Calu3 (cell line): ENCODE measurements around the gene VAV1. TPM values are rescaled to one million over a fixed set of nuclear protein-coding genes. Genes with fewer than 3 reads are reported as not detected.

ENCODE experiments used
- BruUV-seq: library from RNA; stranded (reverse); fragments of 400-500 nt; replicated peaks from 2 replicates; lab custom pipeline; 2021; lab: Mats Ljungman, UMichigan
- CTCF ChIA-PET: fragments of 300-600 bp; sonication (Branson Sonifier 250); formaldehyde crosslinking; loops from one replicate; lab custom pipeline; 2022; ENCODE audit warnings: antibody characterized with exemption; lab: Charles Lee
- DNase-seq: peaks from one replicate; pipeline ENCODE4 v3.0.0; 2022
- H3K27ac Mint-ChIP-seq: one replicate; pipeline ENCODE4 v1.8.0; 2022; ENCODE audit warnings: mixed read lengths; ENCODE audit not compliant: unreplicated experiment
- H3K27me3 Mint-ChIP-seq: one replicate; pipeline ENCODE4 v1.8.0; 2022; ENCODE audit warnings: mixed read lengths; ENCODE audit not compliant: unreplicated experiment
- H3K36me3 Mint-ChIP-seq: one replicate; pipeline ENCODE4 v1.8.0; 2022; ENCODE audit warnings: mild to moderate bottlenecking, moderate library complexity, mixed read lengths; ENCODE audit not compliant: insufficient read depth, unreplicated experiment
- H3K4me1 Mint-ChIP-seq: one replicate; pipeline ENCODE4 v1.8.0; 2022; ENCODE audit warnings: mild to moderate bottlenecking, low read depth, mixed read lengths; ENCODE audit not compliant: unreplicated experiment
- H3K4me3 Mint-ChIP-seq: one replicate; pipeline ENCODE4 v1.8.0; 2022; ENCODE audit warnings: mild to moderate bottlenecking, low read depth, moderate library complexity, mixed read lengths; ENCODE audit not compliant: unreplicated experiment
- H3K9me3 Mint-ChIP-seq: one replicate; pipeline ENCODE4 v1.8.0; 2022; ENCODE audit warnings: low read depth, mixed read lengths; ENCODE audit not compliant: unreplicated experiment
- CTCF ChIP-seq: fragments of 200-600 bp; IDR thresholded peaks from one replicate; pipeline ENCODE4 v1.8.0; 2022; ENCODE audit warnings: antibody characterized with exemption; ENCODE audit not compliant: unreplicated experiment
- intact Hi-C: fragments of 100-400 bp; cut with micrococcal nuclease; formaldehyde crosslinking; loops from one replicate; pipeline ENCODE4 v1.10.0; 2022; ENCODE audit not compliant: unreplicated experiment
- total RNA-seq: library from RNA; stranded (reverse); gene quantifications from 2 replicates; pipeline ENCODE4 v1.2.3, GENCODE V29; 2022

Gene VAV1
- total RNA-seq, 1 experiment from 2014 or later = 0.28 TPM

DNA sequence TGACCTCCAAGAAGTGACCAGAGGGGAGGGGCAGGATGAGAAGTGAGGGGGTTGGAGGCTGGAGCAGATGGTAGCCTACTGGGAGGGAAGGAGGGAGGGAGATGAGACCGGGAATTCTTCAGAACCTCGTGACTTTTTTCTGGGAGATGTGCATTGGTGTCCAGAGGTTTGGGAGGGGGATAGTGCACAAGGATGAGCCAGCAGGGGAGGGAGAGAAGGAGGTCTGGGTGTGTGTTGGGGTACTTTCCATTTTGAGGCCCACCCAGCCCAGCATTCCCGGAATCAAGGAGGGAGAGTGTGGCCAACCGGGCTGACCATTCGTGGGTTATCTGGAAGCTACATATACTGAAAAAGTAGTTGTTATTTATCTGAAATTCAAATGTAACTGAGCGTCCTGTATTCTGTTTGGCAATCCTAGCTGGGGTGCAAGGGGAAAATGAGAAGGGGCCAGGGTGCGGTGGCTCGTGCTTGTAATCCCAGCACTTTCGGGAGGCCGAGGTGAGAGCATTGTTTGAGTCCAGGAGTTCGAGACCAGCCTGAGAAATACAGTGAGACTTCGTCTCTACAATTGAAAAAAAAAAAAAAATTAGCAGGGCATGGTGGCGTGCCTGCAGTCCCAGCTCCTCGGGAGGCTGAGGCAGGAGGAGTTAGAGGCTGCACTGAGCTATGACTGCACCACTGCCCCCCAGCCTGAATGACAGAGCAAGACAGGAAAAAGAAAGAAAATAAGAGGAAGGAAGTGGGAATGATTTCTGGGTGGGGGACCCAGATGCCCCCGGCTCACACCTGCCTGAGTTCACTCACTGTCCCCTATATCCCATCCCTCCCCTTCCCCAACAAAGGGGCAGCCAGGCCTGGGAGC, 47.6 kb upstream of the VAV1 start:
- no TSS peak for BruUV-seq
- H3K4me1 Mint-ChIP-seq = peaks cover 57% of the 10 kb centered on the region
- H3K9me3 Mint-ChIP-seq = no peaks in the 10 kb centered on the region
- intact Hi-C loops = no loop called here
- CTCF ChIA-PET = interaction anchor here (0.6 kb wide), 2 partner anchors 20 to 73 kb away, joined by 4 to 5 read pairs; no protein-coding TSS in a partner anchor
- TF ChIP-seq CTCF = no peak
- H3K27me3 Mint-ChIP-seq = no peaks in the 10 kb centered on the region
- no peak overlapping the region for H3K4me3 Mint-ChIP-seq
- H3K36me3 Mint-ChIP-seq = peaks cover 22% of the 10 kb centered on the region
- H3K27ac Mint-ChIP-seq = no peak overlapping the region
- no peak for DNase-seq

DNA sequence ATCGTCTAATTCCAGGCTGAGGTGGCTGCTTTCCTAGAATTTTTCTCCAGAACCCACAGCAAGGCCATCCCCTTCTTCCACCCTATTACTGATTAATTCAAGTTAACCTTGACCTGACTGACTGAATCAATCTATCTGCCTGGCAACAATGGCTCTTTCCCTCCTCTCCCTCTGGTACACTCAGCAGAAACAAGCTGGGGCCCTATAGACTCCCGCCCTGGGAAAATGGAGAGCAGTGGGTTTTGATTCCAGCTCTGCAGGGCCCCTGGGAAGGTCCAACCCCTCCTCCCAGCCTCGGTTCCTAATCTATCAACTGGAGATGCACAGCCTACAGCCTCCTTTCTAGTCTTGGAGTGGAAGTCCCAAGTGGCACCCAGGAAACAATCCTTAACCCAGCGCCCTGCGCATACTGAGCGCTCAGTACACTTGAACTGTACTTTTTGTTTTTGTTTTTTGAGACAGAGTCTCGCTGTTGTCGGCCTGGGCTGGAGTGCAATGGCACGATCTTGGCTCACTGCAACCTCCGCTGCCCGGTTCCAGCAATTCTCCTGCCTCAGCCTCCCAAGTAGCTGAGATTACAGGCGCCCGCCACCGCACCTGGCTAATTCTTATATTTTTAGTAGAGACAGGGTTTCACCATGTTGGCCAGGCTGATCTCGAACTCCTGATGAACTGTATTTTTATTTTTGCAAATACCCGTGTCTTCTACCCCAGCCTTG, 46.8 kb upstream of the VAV1 start:
- intact Hi-C loops = no loop called here
- BruUV-seq = no TSS peak
- Mint-ChIP-seq H3K36me3 (peaks cover 14% of the 10 kb centered on the region), H3K4me3 (no peak overlapping the region), H3K4me1 (peaks cover 49% of the 10 kb centered on the region), H3K27ac (no peak overlapping the region), H3K9me3 (no peaks in the 10 kb centered on the region), H3K27me3 (no peaks in the 10 kb centered on the region)
- no peak for TF ChIP-seq CTCF
- no peak for DNase-seq
- CTCF ChIA-PET = no interaction called here

DNA sequence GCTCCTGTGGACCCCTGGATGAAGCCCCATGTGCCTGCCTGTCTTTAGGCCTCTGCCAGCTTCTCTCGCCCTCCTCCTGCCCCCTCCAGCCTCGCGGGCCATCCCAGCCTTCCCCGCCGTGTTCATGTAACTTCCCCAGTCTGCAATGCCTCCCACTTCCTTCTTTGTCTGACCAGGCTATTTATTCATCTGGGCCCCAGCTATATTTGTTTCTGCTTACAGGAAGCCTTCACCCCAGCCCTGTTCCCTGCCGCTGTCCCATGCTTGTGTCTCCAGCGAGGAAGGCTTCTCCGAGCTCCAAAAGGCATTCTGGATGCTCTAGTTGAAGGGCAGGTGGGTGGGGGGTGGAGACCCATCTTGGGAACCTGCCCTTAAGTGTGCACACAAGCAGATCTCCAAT, 44.2 kb upstream of the VAV1 start:
- no peak overlapping the region for H3K27ac Mint-ChIP-seq
- DNase-seq = no peak
- BruUV-seq = no TSS peak
- H3K27me3 Mint-ChIP-seq = no peaks in the 10 kb centered on the region
- H3K9me3 Mint-ChIP-seq = no peaks in the 10 kb centered on the region
- CTCF ChIA-PET = no interaction called here
- no peak overlapping the region for H3K4me3 Mint-ChIP-seq
- intact Hi-C loops = no loop called here
- H3K36me3 Mint-ChIP-seq = peaks cover 25% of the 10 kb centered on the region
- peaks cover 27% of the 10 kb centered on the region for H3K4me1 Mint-ChIP-seq
- TF ChIP-seq CTCF = no peak

GRCh38 chr19:6729573-6730152, 42.8 kb upstream of the VAV1 start:
- Mint-ChIP-seq H3K4me3 (no peak overlapping the region), H3K27ac (no peak overlapping the region), H3K27me3 (no peaks in the 10 kb centered on the region), H3K4me1 (peaks cover 19% of the 10 kb centered on the region), H3K9me3 (no peaks in the 10 kb centered on the region), H3K36me3 (peaks cover 25% of the 10 kb centered on the region)
- TF ChIP-seq CTCF = no peak
- no TSS peak for BruUV-seq
- CTCF ChIA-PET = no interaction called here
- no peak for DNase-seq
- intact Hi-C loops = loop anchor here (10.0 kb wide), 2 partner anchors 75 to 215 kb away; no protein-coding TSS in a partner anchor
